H1 (cell line): ENCODE data around the gene KLHL34. TPM values are rescaled to one million over a fixed set of nuclear protein-coding genes. Genes with fewer than 3 reads are reported as not detected.

Experiments
- CTCF ChIA-PET: fragments of 300-600 bp; sonication (Branson Sonifier 250); formaldehyde crosslinking; loops from one replicate; lab custom pipeline; 2021; ENCODE audit not compliant: partially characterized antibody; lab: Charles Lee
- POLR2A ChIA-PET: fragments of 300-600 bp; sonication (Branson Sonifier 250); formaldehyde crosslinking; loops from one replicate; lab custom pipeline; 2021; ENCODE audit warnings: inconsistent platforms; ENCODE audit not compliant: partially characterized antibody; lab: Charles Lee
- DNase-seq, 2 experiments: peaks; one replicate each; pipeline versions ENCODE4 v3.0.0 to v3.0.0-alpha.2; 2010 to 2022; ENCODE audit warnings: low spot score in 2 of 2, low read depth in 1 of 2, mixed read lengths in 1 of 2
- FAIRE-seq: peaks from 2 replicates; lab custom pipeline; 2011; peaks lifted over from hg19 to GRCh38; lab: Jason Lieb, UNC
- H2AFZ ChIP-seq: 2 replicates; pipeline ENCODE4 v1.8.1; 2012; ENCODE audit warnings: low read length, inconsistent platforms
- H2AK5ac ChIP-seq: 2 replicates; pipeline ENCODE4 v1.6.1; 2013; ENCODE audit warnings: low read depth, low read length
- H2BK120ac ChIP-seq: replicated peaks from 2 replicates; pipeline ENCODE3; 2013; ENCODE audit warnings: low read depth, low read length, inconsistent platforms
- H2BK12ac ChIP-seq: 2 replicates; pipeline ENCODE4 v1.6.1; 2013; ENCODE audit warnings: low read depth, low read length
- H2BK15ac ChIP-seq: 2 replicates; pipeline ENCODE4 v1.6.1; 2013; ENCODE audit warnings: low read length
- H2BK20ac ChIP-seq: 2 replicates; pipeline ENCODE4 v1.6.1; 2013; ENCODE audit warnings: low read length
- H2BK5ac ChIP-seq: 2 replicates; pipeline ENCODE4 v1.6.1; 2013; ENCODE audit warnings: low read depth, low read length
- H3K14ac ChIP-seq: 2 replicates; pipeline ENCODE4 v1.6.1; 2013; ENCODE audit warnings: inconsistent platforms; ENCODE audit not compliant: insufficient read length
- H3K18ac ChIP-seq: 2 replicates; pipeline ENCODE4 v1.6.1; 2013; ENCODE audit warnings: low read length; ENCODE audit errors: extremely low read depth
- H3K23ac ChIP-seq: 2 replicates; pipeline ENCODE4 v1.6.1; 2013; ENCODE audit warnings: inconsistent platforms; ENCODE audit not compliant: insufficient read length
- H3K23me2 ChIP-seq: 2 replicates; pipeline ENCODE4 v1.6.1; 2013; ENCODE audit warnings: low read depth, low read length
- H3K27ac ChIP-seq: 2 replicates; pipeline ENCODE4 v1.6.1; 2011; ENCODE audit warnings: low read depth, low read length, inconsistent platforms
- H3K27me3 ChIP-seq, 4 experiments: replicated peaks in 1 of 4; 1 replicate in 1 of 4; 2 replicates in 3 of 4; pipeline versions ENCODE4 v1.6.1 to v1.8.1; 2011 to 2013; ENCODE audit warnings: low read length in 3 of 4, mild to moderate bottlenecking in 3 of 4, inconsistent platforms in 2 of 4, mixed read lengths in 2 of 4, moderate library complexity in 1 of 4; ENCODE audit not compliant: control insufficient read depth in 3 of 4, insufficient read depth in 3 of 4; ENCODE audit errors: extremely low read depth in 1 of 4
- H3K36me3 ChIP-seq, 4 experiments: 2 replicates each; pipeline versions ENCODE4 v1.6.1 to v1.8.1; 2011 to 2013; ENCODE audit warnings: mild to moderate bottlenecking in 4 of 4, low read length in 3 of 4, moderate library complexity in 2 of 4, control low read depth in 1 of 4, inconsistent platforms in 1 of 4; ENCODE audit not compliant: insufficient read depth in 4 of 4, control insufficient read depth in 2 of 4
- H3K4ac ChIP-seq: replicated peaks from 2 replicates; pipeline ENCODE3; 2013; ENCODE audit warnings: low read length, low read depth, mixed read lengths, inconsistent platforms; ENCODE audit not compliant: insufficient read length
- H3K4me1 ChIP-seq, 4 experiments: replicated peaks in 1 of 4; 1 replicate in 1 of 4; 2 replicates in 3 of 4; pipeline versions ENCODE4 v1.6.1 to v1.8.1; 2011 to 2013; ENCODE audit warnings: low read length in 3 of 4, inconsistent platforms in 2 of 4, mixed read lengths in 1 of 4; ENCODE audit not compliant: insufficient read depth in 4 of 4, control insufficient read depth in 3 of 4
- H3K4me2 ChIP-seq, 2 experiments: 2 replicates each; pipeline versions ENCODE4 v1.6.1 to v1.8.1; 2011 to 2013; ENCODE audit warnings: low read depth in 2 of 2, low read length in 2 of 2, control low read depth in 1 of 2, inconsistent platforms in 1 of 2, mild to moderate bottlenecking in 1 of 2; ENCODE audit not compliant: insufficient read depth in 1 of 2
- H3K4me3 ChIP-seq, 4 experiments: fragments of 200-600, 300-600 bp in 1 of 4; sonication (generic), shearing (Covaris generic), sonication (Bioruptor Twin) in 1 of 4; 2 replicates each; pipeline versions ENCODE4 v1.5.1 to v1.8.1; 2011 to 2016; ENCODE audit warnings: low read length in 4 of 4, low read depth in 3 of 4, control low read depth in 2 of 4, inconsistent platforms in 2 of 4, mild to moderate bottlenecking in 2 of 4, mixed read lengths in 1 of 4, moderate library complexity in 1 of 4; ENCODE audit not compliant: insufficient read depth in 2 of 4; ENCODE audit errors: extremely low read depth in 1 of 4
- H3K56ac ChIP-seq: replicated peaks from 2 replicates; pipeline ENCODE3; 2013; ENCODE audit warnings: low read depth, mild to moderate bottlenecking, mixed read lengths, low read length, inconsistent platforms; ENCODE audit not compliant: insufficient read length
- H3K79me1 ChIP-seq: 2 replicates; pipeline ENCODE4 v1.6.1; 2013; ENCODE audit warnings: low read depth, low read length, control low read depth
- H3K79me2 ChIP-seq, 2 experiments: 2 replicates each; pipeline versions ENCODE4 v1.6.1 to v1.8.1; 2012 to 2013; ENCODE audit warnings: low read length in 2 of 2, mild to moderate bottlenecking in 2 of 2, inconsistent platforms in 1 of 2; ENCODE audit not compliant: insufficient read depth in 2 of 2, control insufficient read depth in 1 of 2
- H3K9ac ChIP-seq, 4 experiments: replicated peaks in 1 of 4; 1 replicate in 1 of 4; 2 replicates in 3 of 4; pipeline versions ENCODE4 v1.6.1 to v1.8.1; 2011 to 2013; ENCODE audit warnings: low read depth in 3 of 4, low read length in 3 of 4, control low read depth in 2 of 4, mild to moderate bottlenecking in 2 of 4, moderate library complexity in 2 of 4, inconsistent platforms in 1 of 4; ENCODE audit errors: extremely low read depth in 1 of 4
- H3K9me3 ChIP-seq, 2 experiments: 2 replicates each; pipeline versions ENCODE4 v1.6.1 to v1.8.1; 2012 to 2013; ENCODE audit warnings: mild to moderate bottlenecking in 2 of 2, moderate library complexity in 2 of 2, control low read depth in 1 of 2, inconsistent platforms in 1 of 2, low read depth in 1 of 2, low read length in 1 of 2, mixed read lengths in 1 of 2; ENCODE audit not compliant: insufficient read depth in 2 of 2
- H4K20me1 ChIP-seq, 2 experiments: replicated peaks in 1 of 2; 2 replicates each; pipeline versions ENCODE3 to v1.8.1; 2011 to 2013; ENCODE audit warnings: inconsistent platforms in 2 of 2, low read length in 2 of 2, mild to moderate bottlenecking in 1 of 2; ENCODE audit not compliant: insufficient read depth in 2 of 2, control insufficient read depth in 1 of 2
- H4K5ac ChIP-seq: 2 replicates; pipeline ENCODE4 v1.6.1; 2013; ENCODE audit warnings: low read length, low read depth, mixed read lengths, inconsistent platforms; ENCODE audit not compliant: insufficient read length
- H4K8ac ChIP-seq: 2 replicates; pipeline ENCODE4 v1.8.0; 2013; ENCODE audit warnings: mild to moderate bottlenecking, moderate library complexity, low read length, inconsistent platforms; ENCODE audit not compliant: insufficient read depth; ENCODE audit errors: extremely low read depth
- H4K91ac ChIP-seq: replicated peaks from 2 replicates; pipeline ENCODE3; 2013; ENCODE audit warnings: low read length, mixed read lengths, inconsistent platforms; ENCODE audit not compliant: insufficient read length
- HDAC6 ChIP-seq: IDR thresholded peaks from one replicate; pipeline ENCODE4 v1.7.1; 2012; ENCODE audit warnings: low read depth, mild to moderate bottlenecking, inconsistent platforms, low read length, moderate library complexity
- SIN3A ChIP-seq, 2 experiments: IDR thresholded peaks in 1 of 2; conservative IDR thresholded peaks in 1 of 2; 2 replicates each; pipeline ENCODE4 v1.6.1; 2011 to 2012; ENCODE audit warnings: low read length in 2 of 2, improper control_type of control experiment in 1 of 2, low read depth in 1 of 2, mild to moderate bottlenecking in 1 of 2
- WGBS, 2 experiments: shearing (Covaris generic) in 1 of 2; methylation state at CpG; one replicate each; pipeline versions ENCODE4 v1.1.6 to v1.1.7; 2013 to 2015; ENCODE audit warnings: low lambda C conversion rate in 2 of 2, mixed read lengths in 2 of 2, inconsistent platforms in 1 of 2, low coverage in 1 of 2, missing lambda C conversion rate in 1 of 2; ENCODE audit not compliant: insufficient replicate concordance in 2 of 2, insufficient coverage in 1 of 2, insufficient read length in 1 of 2; ENCODE audit errors: extremely low coverage in 1 of 2, missing lambda C conversion rate in 1 of 2; 5-methylcytosine and 5-hydroxymethylcytosine counted together
- polyA plus RNA-seq, 7 experiments: library from polyadenylated mRNA; depleted of rRNA in 3 of 7; stranded (reverse) in 5 of 7; unstranded in 2 of 7; fragments of >200 nt in 5 of 7; fragments of 200-250 nt in 2 of 7; gene quantifications; 1 replicate in 5 of 7; 2 replicates in 1 of 7; 4 replicates in 1 of 7; pipeline versions ENCODE4 v1.2.1 to v1.2.3, GENCODE V29; 2011 to 2013; ENCODE audit warnings: missing spikeins in 2 of 7, mixed read lengths in 2 of 7
- total RNA-seq: library from RNA; stranded (reverse); fragmentation: NEBNext Ultra II Directional; extraction: Animal tissue kit (Norgen Biotek cat#: 25700); gene quantifications from 2 replicates; pipeline ENCODE4 v1.2.1, GENCODE V29; 2021
- TF ChIP-seq, protein P1 (sequence below): IDR thresholded peaks from 2 replicates; pipeline ENCODE4 v1.6.1; 2011; ENCODE audit warnings: low read depth, mild to moderate bottlenecking, low read length; ENCODE audit not compliant: insufficient read depth

Gene KLHL34
- total and polyA plus RNA-seq, 2 of the 8 experiments (the other 6 are each of a cell fraction or from before 2014, with no cell fraction given): not detected

- ChIA-PET CTCF (no interaction called here), POLR2A (no interaction called here)
- Histone ChIP-seq H2BK20ac (no peak overlapping the region), H4K8ac (no peak overlapping the region), H3K79me1 (no peaks in the 10 kb centered on the region), H3K14ac (no peak overlapping the region), H2BK5ac (no peak overlapping the region), H3K36me3 (peaks cover 0 to 10% (median 0%) of the 10 kb centered on the region in 4 experiments; a peak in 1 of 8 replicates), H4K20me1 (no peaks in the 10 kb centered on the region), H3K27me3 (no peaks in the 10 kb centered on the region), H3K4me3 (no peak overlapping the region), H2BK120ac (no peak overlapping the region), H3K4ac (no peak overlapping the region), H3K18ac (no peak overlapping the region), H3K79me2 (no peaks in the 10 kb centered on the region), H3K9ac (no peak overlapping the region), H2BK12ac (no peak overlapping the region), H3K27ac (no peak overlapping the region), H2BK15ac (no peak overlapping the region), H2AFZ (no peak overlapping the region), H2AK5ac (no peak overlapping the region), H3K23me2 (no peaks in the 10 kb centered on the region), H4K5ac (no peak overlapping the region), H3K56ac (no peak overlapping the region), H3K9me3 (no peaks in the 10 kb centered on the region), H3K4me2 (no peak overlapping the region), H3K23ac (no peak overlapping the region), H3K4me1 (no peaks in the 10 kb centered on the region), H4K91ac (no peak overlapping the region)
- TF ChIP-seq HDAC6: no peak
- TF ChIP-seq SIN3A (conservative IDR thresholded peaks at IDR 0.05 in 1 of 2, IDR thresholded peaks at IDR 0.05 in 1 of 2; ENCODE audit: low read depth in 1 of 2, low read length in 2 of 2): no peak
- TF ChIP-seq, protein P1, sequence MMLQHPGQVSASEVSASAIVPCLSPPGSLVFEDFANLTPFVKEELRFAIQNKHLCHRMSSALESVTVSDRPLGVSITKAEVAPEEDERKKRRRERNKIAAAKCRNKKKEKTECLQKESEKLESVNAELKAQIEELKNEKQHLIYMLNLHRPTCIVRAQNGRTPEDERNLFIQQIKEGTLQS: no peak
- 81% methylated on average over 5 of the region's 5 CpGs; no CpG with 5 or more reads in 1 of the 2 experiments for WGBS, 2 experiments
- no peak for FAIRE-seq
- no peak for DNase-seq
Measured at GRCh38 chrX:21612154-21612553, 46.0 kb downstream of the KLHL34 start.
